GM10847 (cell line): ENCODE results near the gene TMC6.

Source experiments
- POLR2A ChIP-seq: IDR thresholded peaks from 2 replicates; pipeline ENCODE4 v1.6.1; 2011; ENCODE audit not compliant: insufficient read length; ENCODE audit errors: extremely low read depth

Gene TMC6

DNA sequence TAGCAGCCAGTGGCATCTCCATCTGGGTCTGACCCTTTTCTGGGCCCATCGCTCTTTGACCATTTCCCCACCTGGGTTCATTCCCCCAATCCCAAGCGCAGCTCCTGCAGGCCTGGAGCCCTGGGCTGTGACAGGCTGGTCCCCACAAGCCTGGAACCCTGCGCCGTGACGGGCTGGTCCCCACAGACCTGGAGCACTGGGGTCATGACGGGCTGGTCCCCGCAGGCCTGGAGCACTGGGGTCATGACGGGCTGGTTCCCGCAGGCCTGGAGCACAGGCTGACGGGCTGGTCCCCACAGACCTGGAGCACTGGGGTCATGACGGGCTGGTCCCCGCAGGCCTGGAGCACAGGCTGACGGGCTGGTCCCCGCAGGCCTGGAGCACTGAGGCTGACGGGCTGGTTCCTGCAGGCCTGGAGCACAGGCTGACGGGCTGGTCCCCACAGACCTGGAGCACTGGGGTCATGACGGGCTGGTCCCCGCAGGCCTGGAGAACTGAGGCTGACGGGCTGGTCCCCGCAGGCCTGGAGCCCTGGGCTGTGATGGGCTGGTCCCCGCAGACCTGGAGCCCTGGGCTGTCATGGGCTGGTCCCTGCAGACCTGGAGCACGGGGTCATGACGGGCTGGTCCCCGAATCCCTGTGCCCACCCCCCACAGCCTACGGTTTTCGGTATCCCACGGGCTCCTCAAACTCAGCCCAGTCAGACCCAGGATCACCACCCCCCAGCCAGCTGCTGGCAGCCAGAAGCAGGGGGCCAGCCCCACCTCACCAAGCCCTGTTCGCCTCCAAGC, 16.6 kb downstream of the TMC6 start:
- TF ChIP-seq POLR2A, result no peak

DNA sequence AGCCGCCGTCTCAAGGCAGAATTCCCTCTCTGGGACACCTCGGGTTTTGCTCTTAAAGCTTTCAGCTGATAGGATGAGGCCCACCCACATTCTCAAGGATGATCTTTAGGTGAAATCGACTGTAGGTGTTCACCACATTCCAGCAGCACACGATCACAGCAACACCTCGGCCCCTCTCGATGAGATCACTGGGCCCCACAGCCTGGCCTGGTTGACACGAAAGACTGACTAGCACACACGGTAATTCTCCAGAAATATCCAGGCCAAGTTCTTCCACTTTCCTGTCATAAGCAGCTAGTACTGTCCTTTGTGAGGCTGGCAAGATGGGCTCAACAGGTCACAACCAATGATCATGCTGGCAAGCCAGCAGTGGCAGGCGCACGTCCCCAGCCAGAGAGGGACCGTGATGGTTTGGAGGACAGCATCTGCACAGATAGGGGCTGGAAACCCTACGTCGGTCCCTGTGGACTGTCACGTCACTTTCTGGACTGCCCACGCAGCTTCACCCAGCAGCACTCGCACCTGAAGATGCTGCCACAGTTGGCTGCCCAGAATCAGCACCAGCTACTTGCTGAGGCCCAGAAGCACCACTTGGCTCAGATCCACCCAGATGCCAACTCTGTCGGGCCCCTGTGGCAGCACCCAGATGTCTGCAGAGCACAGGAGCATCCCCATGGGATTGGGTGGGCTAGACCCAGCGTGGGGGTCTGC, 17.4 kb downstream of the TMC6 start:
- TF ChIP-seq POLR2A, result no peak

DNA sequence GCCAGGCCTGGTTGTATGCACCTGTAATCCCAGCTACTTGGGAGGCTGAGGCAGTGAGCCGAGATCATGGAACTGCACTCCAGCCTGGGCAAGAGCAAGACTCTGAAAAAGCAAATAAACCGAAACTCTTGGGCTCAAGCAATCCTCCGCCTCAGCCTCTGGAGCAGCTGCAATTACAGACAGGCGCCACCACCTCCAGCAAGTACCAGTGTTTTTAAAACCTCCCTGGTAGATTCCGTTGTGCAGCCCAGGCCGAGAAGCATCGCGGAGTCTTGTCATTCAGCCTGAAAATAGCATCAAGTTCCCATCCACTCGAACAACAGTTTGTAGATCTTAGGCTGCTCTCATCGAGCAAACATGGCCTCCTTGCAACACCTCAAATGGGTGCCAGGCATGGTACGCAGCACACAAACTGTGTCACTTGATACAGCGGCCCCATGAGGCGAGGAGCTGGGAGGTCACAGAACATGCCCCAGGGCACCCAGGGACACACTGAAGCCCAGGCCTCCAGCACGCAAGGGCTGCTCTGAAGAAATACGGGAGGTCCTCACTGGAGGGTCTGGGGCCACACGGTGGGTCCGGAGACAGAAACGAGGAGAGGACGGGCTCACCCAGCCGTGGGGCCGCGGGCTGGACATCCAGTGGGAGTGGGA, 18.1 kb downstream of the TMC6 start:
- TF ChIP-seq POLR2A, result no peak

DNA sequence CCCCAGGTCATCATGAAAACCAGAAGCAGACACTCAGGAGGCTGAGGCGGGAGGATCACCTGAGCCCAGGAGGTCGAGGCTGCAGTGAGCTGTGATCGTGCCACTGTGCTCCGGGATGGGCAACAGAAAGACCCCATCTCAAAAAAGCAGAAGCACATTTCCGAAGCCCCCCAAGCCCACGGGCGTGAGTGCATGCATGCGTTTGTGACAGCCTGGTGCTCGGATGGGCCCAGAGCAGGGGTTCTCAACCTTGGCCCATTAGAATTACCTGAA, 19.1 kb downstream of the TMC6 start:
- TF ChIP-seq POLR2A, result no peak

DNA sequence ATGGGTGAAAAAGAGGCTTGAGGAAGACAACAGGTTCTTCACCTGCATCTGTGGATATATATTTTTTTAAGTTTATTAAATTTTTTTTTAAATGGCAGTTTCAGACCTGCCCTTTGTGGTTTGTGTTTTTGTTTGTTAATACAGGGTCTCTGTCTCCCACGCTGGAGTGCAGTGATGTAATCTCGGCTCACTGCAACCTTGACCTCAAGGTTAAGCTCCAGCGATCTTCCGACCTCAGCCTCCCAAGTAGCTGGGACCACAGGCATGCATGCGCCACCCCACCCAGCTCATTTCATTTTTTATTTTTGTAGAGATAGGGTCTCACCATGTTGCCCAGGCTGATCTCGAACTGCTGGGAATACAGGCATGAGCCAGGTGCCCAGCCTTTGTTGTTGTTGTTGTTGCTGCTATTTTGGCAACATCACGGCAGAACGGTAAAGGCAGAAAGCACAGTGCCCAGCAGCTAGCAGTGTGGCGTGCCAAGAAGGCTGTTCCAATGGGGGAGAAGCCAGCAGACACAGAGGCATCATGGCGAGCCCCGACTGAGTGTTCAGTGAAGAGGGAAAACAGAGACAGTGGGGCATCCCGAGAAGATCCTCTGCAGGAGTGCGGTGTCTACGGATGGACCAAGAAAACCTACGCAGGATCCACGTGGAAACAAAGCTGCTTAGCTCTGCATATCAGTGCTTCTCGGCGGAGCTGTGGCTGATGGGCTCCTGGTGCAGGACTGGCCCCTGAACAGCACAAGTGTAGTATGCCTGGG, 19.6 kb downstream of the TMC6 start:
- no peak for TF ChIP-seq POLR2A

DNA sequence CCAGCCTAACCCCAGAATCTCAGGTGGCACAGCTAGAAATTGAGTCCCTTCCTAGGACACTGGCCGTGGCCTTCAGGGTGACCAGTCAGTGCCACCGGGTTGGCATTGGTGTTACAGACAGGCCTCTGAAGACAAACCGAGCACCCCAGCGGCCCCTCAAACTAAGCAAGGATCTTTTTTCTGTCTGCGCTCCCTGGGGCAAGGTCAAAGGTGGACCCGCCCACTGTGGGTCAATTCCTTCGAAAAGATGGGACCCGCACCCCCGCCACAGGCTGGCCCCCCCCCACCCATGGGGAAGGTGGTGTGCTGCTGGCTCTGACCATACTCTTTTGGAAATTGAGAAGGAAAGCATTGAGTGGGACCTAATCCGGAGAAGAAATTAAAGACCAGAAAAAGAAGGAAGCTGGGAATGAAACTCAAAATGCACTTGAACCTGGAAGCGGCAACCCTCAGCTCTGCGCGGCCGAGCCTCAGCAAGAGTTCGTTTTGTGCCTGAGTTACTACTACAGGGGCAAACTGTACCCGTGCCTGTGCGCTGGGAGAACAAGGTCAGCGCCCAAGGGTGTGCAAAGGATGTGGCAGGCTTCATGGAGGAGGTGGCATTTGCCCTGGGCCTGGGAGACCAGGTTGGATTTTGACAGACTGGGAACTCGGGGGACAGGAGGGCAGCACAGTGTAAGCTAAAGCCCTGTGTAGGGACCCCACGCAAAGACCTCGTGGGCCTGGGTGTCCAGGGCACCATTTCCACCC, 20.4 kb downstream of the TMC6 start:
- no peak for TF ChIP-seq POLR2A

DNA sequence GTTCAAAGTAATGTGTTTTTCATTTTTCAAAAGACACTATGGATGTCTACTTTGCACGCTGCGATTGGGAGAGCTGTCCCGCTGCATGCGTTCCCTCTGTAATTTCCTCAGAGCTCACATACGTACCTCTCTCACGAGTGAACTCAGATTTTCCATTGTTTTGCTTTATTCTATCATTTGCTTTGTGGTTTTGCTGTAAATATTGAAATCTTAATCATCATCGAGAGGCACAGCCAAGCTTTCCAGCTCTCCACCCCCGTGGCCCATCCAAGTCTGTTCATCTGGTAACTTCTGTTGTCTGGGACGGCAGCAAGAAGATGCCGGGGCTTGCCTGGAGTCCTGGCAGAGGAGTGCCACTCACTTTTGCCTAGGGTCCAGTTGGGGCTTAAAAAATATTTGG, 21.1 kb downstream of the TMC6 start:
- no peak for TF ChIP-seq POLR2A

DNA sequence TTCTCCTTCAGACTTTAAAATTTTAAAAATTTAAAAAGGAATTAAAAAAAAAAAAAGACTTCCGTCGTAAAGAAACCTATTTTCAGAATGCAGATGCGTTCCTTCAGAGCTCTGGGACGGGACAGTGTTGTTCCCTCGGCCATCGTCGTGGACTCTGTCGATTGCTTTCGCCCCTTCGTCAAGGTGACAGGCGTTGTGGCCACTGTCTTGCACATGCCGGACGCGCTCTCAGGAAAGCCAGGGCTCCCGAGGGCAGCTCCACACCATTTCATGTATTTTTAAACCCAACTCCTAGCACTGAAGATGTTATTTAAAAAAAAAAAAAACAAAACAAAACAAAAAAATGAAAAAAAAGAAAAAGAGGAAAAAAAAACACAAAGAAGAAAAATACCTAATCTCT, 22.3 kb downstream of the TMC6 start:
- TF ChIP-seq POLR2A, result no peak

DNA sequence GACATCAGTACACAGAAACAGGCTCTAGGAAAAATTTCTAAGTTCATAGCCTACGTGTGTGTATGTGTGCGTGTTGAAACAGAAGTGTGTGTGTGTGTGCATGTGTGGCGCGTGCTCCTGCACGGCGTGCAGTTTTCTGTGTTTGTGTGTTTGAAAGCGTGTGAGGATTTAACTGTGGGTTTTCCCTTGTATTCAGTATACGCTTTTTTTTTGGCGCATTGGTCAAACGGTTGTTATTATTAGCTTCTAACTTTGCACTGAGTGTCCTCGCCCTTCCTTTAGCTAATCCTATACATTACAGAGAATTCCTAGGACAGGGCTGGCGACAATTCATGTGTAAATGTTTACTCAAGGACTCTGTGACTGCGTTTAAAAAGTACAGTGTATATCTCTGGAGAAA, 23.0 kb downstream of the TMC6 start:
- TF ChIP-seq POLR2A, result no peak

DNA sequence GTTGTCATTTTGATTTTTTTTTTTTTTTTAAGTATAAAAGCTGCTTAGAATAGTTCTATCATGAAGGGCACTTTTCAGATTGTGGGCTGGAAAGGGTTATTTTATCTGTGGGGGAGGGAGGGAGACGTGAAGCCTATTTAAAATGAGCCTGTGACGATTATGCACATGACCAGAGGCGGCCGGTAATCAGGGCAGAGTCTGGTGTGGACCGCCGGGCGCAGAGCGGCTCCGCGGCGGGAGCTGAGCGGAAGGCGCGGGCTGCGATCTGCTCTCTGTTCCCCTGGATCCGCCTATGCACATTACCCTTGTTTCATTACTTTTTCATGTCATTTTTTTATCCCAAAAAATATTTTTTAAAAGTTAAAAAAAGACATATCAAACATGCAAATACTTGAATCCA, 23.5 kb downstream of the TMC6 start:
- TF ChIP-seq POLR2A, result no peak

DNA sequence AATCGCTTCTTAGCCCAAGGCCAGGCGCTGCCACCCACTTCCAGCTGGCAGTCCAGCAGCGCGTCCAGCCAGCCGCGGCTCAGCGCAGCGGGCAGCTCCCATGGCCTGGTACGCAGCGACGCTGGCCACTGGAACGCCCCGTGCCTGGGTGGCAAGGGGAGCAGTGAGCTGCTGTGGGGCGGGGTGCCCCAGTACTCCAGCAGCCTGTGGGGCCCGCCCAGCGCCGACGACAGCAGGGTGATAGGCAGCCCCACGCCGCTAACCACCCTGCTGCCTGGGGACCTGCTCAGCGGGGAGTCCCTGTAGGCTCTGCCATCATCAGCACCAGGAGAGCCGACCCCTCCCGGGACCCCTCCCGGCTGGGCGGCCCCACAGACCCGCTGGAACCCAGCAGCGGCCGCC, 24.0 kb downstream of the TMC6 start:
- TF ChIP-seq POLR2A, result no peak

DNA sequence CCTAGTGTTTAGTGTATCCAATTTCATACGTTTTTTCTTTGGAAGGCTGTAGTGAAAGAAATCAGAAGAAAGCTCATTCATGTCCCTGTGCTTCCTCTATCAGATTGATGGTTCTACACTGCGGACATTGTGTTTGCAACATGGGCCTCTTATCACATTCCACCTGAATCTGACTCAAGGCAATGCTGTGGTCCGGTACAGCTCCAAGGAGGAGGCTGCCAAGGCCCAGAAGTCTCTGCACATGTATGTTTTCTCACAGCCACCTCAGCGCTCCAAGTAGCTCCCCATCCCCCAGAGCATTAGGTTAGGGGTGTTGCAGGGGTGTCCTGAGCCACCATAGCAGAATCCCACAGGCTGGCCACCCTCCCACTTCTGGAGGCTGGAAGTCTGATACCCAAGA, 25.2 kb downstream of the TMC6 start:
- TF ChIP-seq POLR2A, result no peak

DNA sequence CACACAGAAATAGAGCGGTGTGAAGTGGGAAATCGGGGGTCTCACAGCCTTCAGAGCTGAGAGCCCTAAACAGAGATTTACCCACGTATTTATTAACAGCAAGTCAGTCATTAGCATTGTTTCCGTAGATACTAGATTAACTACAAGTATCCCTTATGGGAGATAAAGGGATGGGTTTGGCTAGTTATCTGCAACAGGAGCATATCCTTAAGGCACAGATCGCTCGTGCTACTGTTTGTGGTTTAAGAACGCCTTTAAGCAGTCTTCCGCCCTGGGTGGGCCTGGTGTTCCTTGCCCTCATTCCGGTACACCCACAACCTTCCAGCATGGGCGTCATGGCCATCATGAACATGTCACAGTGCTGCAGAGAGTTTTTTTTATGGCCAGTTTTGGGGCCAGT, 27.0 kb downstream of the TMC6 start:
- no peak for TF ChIP-seq POLR2A

DNA sequence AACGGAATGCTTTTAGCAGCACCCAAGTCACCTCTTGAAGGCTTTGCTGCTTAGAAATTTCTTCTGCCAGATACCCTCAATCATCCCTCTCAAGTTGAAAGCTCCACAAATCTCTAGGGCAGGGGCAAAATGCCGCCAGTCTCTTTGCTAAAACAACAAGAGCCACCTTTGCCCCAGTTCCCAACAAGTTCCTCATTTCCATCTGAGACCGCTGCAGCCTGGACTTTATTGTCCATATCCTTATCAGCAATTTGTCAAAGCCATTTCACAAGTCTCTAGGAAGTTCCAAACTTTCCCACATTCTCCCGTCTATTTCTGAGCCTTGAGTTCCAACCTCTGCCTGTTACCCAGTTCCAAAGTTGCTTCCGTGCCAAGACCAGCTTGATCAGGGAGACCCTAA, 27.4 kb downstream of the TMC6 start:
- no peak for TF ChIP-seq POLR2A

DNA sequence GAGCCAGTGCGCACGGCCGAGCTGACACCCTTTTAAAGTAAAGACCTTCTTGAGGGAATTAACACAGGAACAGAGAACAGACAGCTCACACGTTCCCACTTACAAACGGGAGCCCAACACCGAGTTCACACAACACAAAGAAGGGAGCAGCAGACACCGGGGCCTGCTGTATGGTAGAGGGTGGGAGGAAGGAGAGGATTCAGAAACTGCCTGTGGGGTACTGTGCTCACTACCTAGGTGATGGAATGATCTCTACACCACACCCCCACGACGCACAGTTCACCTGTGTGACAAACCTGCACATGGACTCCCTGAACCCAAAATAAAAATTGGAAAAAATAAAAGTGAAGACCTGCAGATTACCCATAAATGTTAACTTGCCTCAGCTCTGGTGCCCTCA, 32.5 kb downstream of the TMC6 start:
- no peak for TF ChIP-seq POLR2A

DNA sequence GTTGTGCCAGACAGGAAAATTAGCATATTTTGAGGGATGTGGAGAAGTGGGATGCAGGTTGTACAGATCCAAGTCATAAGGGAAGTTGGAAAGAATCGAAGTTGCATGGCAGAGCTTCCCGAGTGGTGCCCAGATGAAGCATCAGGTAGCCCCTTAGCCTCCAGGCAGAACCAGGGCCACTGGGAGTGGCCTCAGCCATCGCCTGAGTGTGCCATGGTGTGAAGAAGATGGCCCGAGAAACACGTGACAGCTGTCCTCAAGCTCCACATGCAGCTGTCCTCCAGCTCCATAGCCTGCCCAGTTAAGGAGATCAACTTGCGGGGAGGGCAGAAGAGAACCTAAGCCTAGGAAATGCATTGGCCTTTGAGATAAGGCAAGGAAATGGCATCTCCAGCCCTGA, 33.5 kb downstream of the TMC6 start:
- no peak for TF ChIP-seq POLR2A
